Subcutaneous adipose tissue (tissue), 4 donors: ENCODE data around the gene MFN2. TPM values are rescaled to one million over a fixed set of nuclear protein-coding genes. Genes with fewer than 3 reads are reported as not detected.

Experiments
- CTCF ChIP-seq: fragments of 450-650 bp; IDR thresholded peaks from one replicate; pipeline ENCODE4 v1.5.1; 2016; ENCODE audit warnings: low read depth, mild to moderate bottlenecking, control low read depth, antibody characterized with exemption, moderate library complexity
- total RNA-seq, 4 donors: library from RNA; depleted of rRNA; stranded (reverse); fragments of >200 nt; gene quantifications; one replicate each; pipeline ENCODE4 v1.1.0, GENCODE V29; 2016

Gene MFN2
- total RNA-seq, 4 donors from 2014 or later, result 46.5 to 69.9 (median 48.8) TPM

GRCh38 chr1:11952455-11953109 is 27.7 kb upstream of the MFN2 start:
- no peak for TF ChIP-seq CTCF

- no peak for TF ChIP-seq CTCF
These were observed 25.0 kb upstream of the MFN2 start for GRCh38 chr1:11955221-11955620.

GRCh38 chr1:11957398-11957797 is 22.8 kb upstream of the MFN2 start:
- TF ChIP-seq CTCF, result no peak

- no peak for TF ChIP-seq CTCF
These were observed 22.3 kb upstream of the MFN2 start for GRCh38 chr1:11957897-11958296.

- no peak for TF ChIP-seq CTCF
These were observed 20.0 kb upstream of the MFN2 start for GRCh38 chr1:11960276-11960675.

- TF ChIP-seq CTCF, result no peak
These were observed 19.5 kb upstream of the MFN2 start for GRCh38 chr1:11960715-11961114.

- no peak for TF ChIP-seq CTCF
These were observed 19.0 kb upstream of the MFN2 start for GRCh38 chr1:11961230-11961629.
